Measurements from ENCODE around the gene CHORDC1. TPM values are rescaled to one million over a fixed set of nuclear protein-coding genes. Genes with fewer than 3 reads are reported as not detected.
A peak's percentile ranks its signal among the peaks of the same experiment; 100 is the strongest.
"Not testable (repeated sequence)": the region's sequence is repeated elsewhere in the genome, so short reads cannot be mapped to it uniquely, and the experiment has no call there.

The CHORDC1 gene
- total and polyA plus RNA-seq, 2 of the 8 experiments (the other 6 are each of a cell fraction or from before 2014, with no cell fraction given) = 28.9 to 97.1 TPM

- no peaks in the 10 kb centered on the region for H3K79me2 ChIP-seq (ENCODE audit: control insufficient read depth in 1 of 2, insufficient read depth in 2 of 2, low read length in 2 of 2)
- no peak overlapping the region for H2BK12ac ChIP-seq (ENCODE audit: low read depth, low read length)
- CTCF ChIA-PET (ENCODE audit: partially characterized antibody) = no interaction called here
- H3K4me2 ChIP-seq (ENCODE audit: insufficient read depth in 1 of 2, low read depth in 2 of 2, low read length in 2 of 2) = no peak overlapping the region
- no peak overlapping the region for H3K14ac ChIP-seq (ENCODE audit: insufficient read length)
- WGBS, 2 experiments (ENCODE audit: extremely low coverage in 1 of 2, insufficient coverage in 1 of 2, insufficient read length in 1 of 2, insufficient replicate concordance in 2 of 2, low coverage in 1 of 2, low lambda C conversion rate in 2 of 2, missing lambda C conversion rate in 1 of 2) = 95% methylated on average over 3 of the region's 3 CpGs; no CpG with 5 or more reads in 1 of the 2 experiments
- no peak overlapping the region for H4K8ac ChIP-seq (ENCODE audit: extremely low read depth, insufficient read depth, low read length)
- peaks cover 0 to 5% of the 10 kb centered on the region in 2 experiments; a peak in 1 of 4 replicates for H3K9me3 ChIP-seq (ENCODE audit: insufficient read depth in 2 of 2, low read depth in 1 of 2, low read length in 1 of 2)
- H3K27me3 ChIP-seq (replicated peaks in 1 of 4; ENCODE audit: control insufficient read depth in 3 of 4, extremely low read depth in 1 of 4, insufficient read depth in 3 of 4, low read length in 3 of 4) = no peaks in the 10 kb centered on the region; a peak in 1 of 7 replicates
- no peak overlapping the region for H2BK5ac ChIP-seq (ENCODE audit: low read depth, low read length)
- H3K4me1 ChIP-seq (replicated peaks in 1 of 4; ENCODE audit: control insufficient read depth in 3 of 4, insufficient read depth in 4 of 4, low read length in 3 of 4) = no peaks in the 10 kb centered on the region
- no peak overlapping the region for H3K18ac ChIP-seq (ENCODE audit: extremely low read depth, low read length)
- H2BK20ac ChIP-seq (ENCODE audit: low read length) = no peak overlapping the region
- H3K4me3 ChIP-seq (ENCODE audit: extremely low read depth in 1 of 4, insufficient read depth in 2 of 4, low read depth in 3 of 4, low read length in 4 of 4) = no peak overlapping the region
- H3K56ac ChIP-seq (replicated peaks; ENCODE audit: insufficient read length, low read depth, low read length) = no peak overlapping the region
- H2BK120ac ChIP-seq (replicated peaks; ENCODE audit: low read depth, low read length) = no peak overlapping the region
- DNase-seq (ENCODE audit: low read depth in 1 of 2, low spot score in 2 of 2) (no peak), FAIRE-seq (no peak)
- H3K9ac ChIP-seq (replicated peaks in 1 of 4; ENCODE audit: extremely low read depth in 1 of 4, low read depth in 3 of 4, low read length in 3 of 4) = no peak overlapping the region
- H4K5ac ChIP-seq (ENCODE audit: insufficient read length, low read depth, low read length) = no peak overlapping the region
- no peaks in the 10 kb centered on the region for H4K20me1 ChIP-seq (replicated peaks in 1 of 2; ENCODE audit: control insufficient read depth in 1 of 2, insufficient read depth in 2 of 2, low read length in 2 of 2)
- H2AK5ac ChIP-seq (ENCODE audit: low read depth, low read length) = no peak overlapping the region
- H2BK15ac ChIP-seq (ENCODE audit: low read length) = no peak overlapping the region
- POLR2A ChIA-PET (ENCODE audit: partially characterized antibody) = no interaction called here
- peaks cover 0 to 5% (median under 1%) of the 10 kb centered on the region in 4 experiments; a peak in 3 of 8 replicates for H3K36me3 ChIP-seq (ENCODE audit: control insufficient read depth in 2 of 4, insufficient read depth in 4 of 4, low read length in 3 of 4)
- no peak overlapping the region for H3K27ac ChIP-seq (ENCODE audit: low read depth, low read length)
- H3K23ac ChIP-seq (ENCODE audit: insufficient read length) = no peak overlapping the region
- H4K91ac ChIP-seq (replicated peaks; ENCODE audit: insufficient read length, low read length) = no peak overlapping the region
- H2AFZ ChIP-seq (ENCODE audit: low read length) = no peak overlapping the region
- H3K23me2 ChIP-seq (ENCODE audit: low read depth, low read length) = no peaks in the 10 kb centered on the region
- no peak for TF ChIP-seq BACH1 (IDR thresholded peaks at IDR 0.05; ENCODE audit: low read length)
- 0 out of 2 replicates have a peak, but pooled peaks have one; percentile 32 for TF ChIP-seq CEBPB (IDR thresholded peaks at IDR 0.05; ENCODE audit: low read depth, low read length)
- H3K4ac ChIP-seq (replicated peaks; ENCODE audit: insufficient read length, low read depth, low read length) = no peak overlapping the region
- no peaks in the 10 kb centered on the region for H3K79me1 ChIP-seq (ENCODE audit: low read depth, low read length)
Observed at GRCh38 chr11:90168571-90168970, 54.3 kb downstream of the CHORDC1 start.

- H3K4me1 ChIP-seq (replicated peaks in 1 of 4; ENCODE audit: control insufficient read depth in 3 of 4, insufficient read depth in 4 of 4, low read length in 3 of 4); H2BK20ac ChIP-seq (ENCODE audit: low read length); H3K79me1 ChIP-seq (ENCODE audit: low read depth, low read length); H4K8ac ChIP-seq (ENCODE audit: extremely low read depth, insufficient read depth, low read length); H2BK15ac ChIP-seq (ENCODE audit: low read length); H3K18ac ChIP-seq (ENCODE audit: extremely low read depth, low read length); H3K4ac ChIP-seq (replicated peaks; ENCODE audit: insufficient read length, low read depth, low read length); H3K79me2 ChIP-seq (ENCODE audit: control insufficient read depth in 1 of 2, insufficient read depth in 2 of 2, low read length in 2 of 2); H2BK120ac ChIP-seq (replicated peaks; ENCODE audit: low read depth, low read length); H3K56ac ChIP-seq (replicated peaks; ENCODE audit: insufficient read length, low read depth, low read length); H3K4me3 ChIP-seq (ENCODE audit: extremely low read depth in 1 of 4, insufficient read depth in 2 of 4, low read depth in 3 of 4, low read length in 4 of 4); H4K5ac ChIP-seq (ENCODE audit: insufficient read length, low read depth, low read length); DNase-seq (ENCODE audit: low read depth in 1 of 2, low spot score in 2 of 2); FAIRE-seq; H4K20me1 ChIP-seq (replicated peaks in 1 of 2; ENCODE audit: control insufficient read depth in 1 of 2, insufficient read depth in 2 of 2, low read length in 2 of 2); H2AFZ ChIP-seq (ENCODE audit: low read length); H3K36me3 ChIP-seq (ENCODE audit: control insufficient read depth in 2 of 4, insufficient read depth in 4 of 4, low read length in 3 of 4); H3K27me3 ChIP-seq (replicated peaks in 1 of 4; ENCODE audit: control insufficient read depth in 3 of 4, extremely low read depth in 1 of 4, insufficient read depth in 3 of 4, low read length in 3 of 4); POLR2A ChIA-PET (ENCODE audit: partially characterized antibody); H3K4me2 ChIP-seq (ENCODE audit: insufficient read depth in 1 of 2, low read depth in 2 of 2, low read length in 2 of 2); CTCF ChIA-PET (ENCODE audit: partially characterized antibody); H3K14ac ChIP-seq (ENCODE audit: insufficient read length); H3K23ac ChIP-seq (ENCODE audit: insufficient read length); H2AK5ac ChIP-seq (ENCODE audit: low read depth, low read length); H3K9me3 ChIP-seq (ENCODE audit: insufficient read depth in 2 of 2, low read depth in 1 of 2, low read length in 1 of 2); H2BK5ac ChIP-seq (ENCODE audit: low read depth, low read length); H3K27ac ChIP-seq (ENCODE audit: low read depth, low read length); H2BK12ac ChIP-seq (ENCODE audit: low read depth, low read length); H3K23me2 ChIP-seq (ENCODE audit: low read depth, low read length); H3K9ac ChIP-seq (replicated peaks in 1 of 4; ENCODE audit: extremely low read depth in 1 of 4, low read depth in 3 of 4, low read length in 3 of 4); H4K91ac ChIP-seq (replicated peaks; ENCODE audit: insufficient read length, low read length): not testable (repeated sequence)
- 93% methylated on average over 8 of the region's 8 CpGs; no CpG with 5 or more reads in 1 of the 2 experiments for WGBS, 2 experiments (ENCODE audit: extremely low coverage in 1 of 2, insufficient coverage in 1 of 2, insufficient read length in 1 of 2, insufficient replicate concordance in 2 of 2, low coverage in 1 of 2, low lambda C conversion rate in 2 of 2, missing lambda C conversion rate in 1 of 2)
Observed at GRCh38 chr11:90167704-90168103, 55.1 kb downstream of the CHORDC1 start.
